C4-2B (cell line): ENCODE data around the gene PRSS38.
"Not testable (repeated sequence)": the region's sequence is repeated elsewhere in the genome, so short reads cannot be mapped to it uniquely, and the experiment has no call there.

Source experiments
- H3K27ac ChIP-seq: fragments of 450-650 bp; 2 replicates; pipeline ENCODE4 v1.5.1; 2017
- CTCF ChIP-seq: fragments of 450-650 bp; conservative IDR thresholded peaks from 2 replicates; pipeline ENCODE4 v1.5.1; 2017; ENCODE audit warnings: mild to moderate bottlenecking
- ZFX ChIP-seq: fragments of 450-650 bp; IDR thresholded peaks from 2 replicates; pipeline ENCODE4 v1.6.1; 2017

The PRSS38 gene

GRCh38 chr1:227870366-227870765 lies 54.9 kb downstream of the PRSS38 start:
- no peak for TF ChIP-seq ZFX
- TF ChIP-seq CTCF, result no peak
- H3K27ac ChIP-seq, result no peak overlapping the region

- H3K27ac ChIP-seq, result not testable (repeated sequence)
Observed at GRCh38 chr1:227871892-227872291, 56.4 kb downstream of the PRSS38 start.

GRCh38 chr1:227877810-227878209 lies 62.3 kb downstream of the PRSS38 start:
- not testable (repeated sequence) for H3K27ac ChIP-seq

GRCh38 chr1:227880342-227880924 lies 65.0 kb downstream of the PRSS38 start:
- no peak overlapping the region for H3K27ac ChIP-seq
- TF ChIP-seq ZFX, result no peak
- TF ChIP-seq CTCF, result no peak

GRCh38 chr1:227883073-227883520 lies 67.6 kb downstream of the PRSS38 start:
- TF ChIP-seq ZFX (no peak), CTCF (no peak)
- H3K27ac ChIP-seq, result no peak overlapping the region

GRCh38 chr1:227883641-227884301 lies 68.3 kb downstream of the PRSS38 start:
- TF ChIP-seq ZFX (no peak), CTCF (no peak)
- no peak overlapping the region for H3K27ac ChIP-seq

GRCh38 chr1:227884370-227885134 lies 69.1 kb downstream of the PRSS38 start:
- TF ChIP-seq CTCF (no peak), ZFX (no peak)
- no peak overlapping the region for H3K27ac ChIP-seq

- H3K27ac ChIP-seq, result peak overlapping the region; percentile 25
- TF ChIP-seq CTCF (no peak), ZFX (no peak)
Observed at GRCh38 chr1:227885135-227885647, 69.7 kb downstream of the PRSS38 start.
